HepG2 (cell line): Measurements from ENCODE around the gene ZNF175. TPM values are rescaled to one million over a fixed set of nuclear protein-coding genes. Genes with fewer than 3 reads are reported as not detected.

Experiments
- ATAC-seq: fragments of 200-7000 bp; cut with Tn5 transposase; 3 replicates; pipeline ENCODE4 v1.9.1; 2020; ENCODE audit warnings: mild to moderate bottlenecking, moderate library complexity
- BruUV-seq: library from RNA; stranded (reverse); fragments of 400-500 nt; replicated peaks from 2 replicates; lab custom pipeline; 2021; lab: Mats Ljungman, UMichigan
- CTCF ChIA-PET: fragments of 300-600 bp; formaldehyde crosslinking; extraction: SDS; loops from one replicate; lab custom pipeline; 2021; ENCODE audit warnings: low total read pairs, inconsistent platforms, low intra/inter-chr PET ratio; lab: Yijun Ruan, JAX
- POLR2A ChIA-PET: fragments of 350-600 bp; sonication (Branson Sonifier 250); formaldehyde crosslinking; loops from one replicate; lab custom pipeline; 2020; ENCODE audit warnings: antibody characterized with exemption, inconsistent platforms; lab: Yijun Ruan, JAX
- DNase-seq: peaks from one replicate; pipeline ENCODE4 v3.0.0-alpha.2; 2015; ENCODE audit warnings: low spot score
- FAIRE-seq: peaks from 3 replicates; lab custom pipeline; 2011; peaks lifted over from hg19 to GRCh38; lab: Jason Lieb, UNC
- H2AFZ ChIP-seq: one replicate; pipeline ENCODE4 v1.6.1; 2011; ENCODE audit warnings: low read length, inconsistent platforms
- H3K27ac ChIP-seq: fragments of 300-600 bp; 3 replicates; pipeline ENCODE4 v1.8.0; 2011; ENCODE audit warnings: mixed run types, mild to moderate bottlenecking, mixed read lengths, low read length, inconsistent platforms; ENCODE audit not compliant: insufficient read depth; ENCODE audit errors: extremely low read length
- H3K27me3 ChIP-seq, 2 experiments: fragments of 200-600 bp in 1 of 2; 2 replicates in 1 of 2; 3 replicates in 1 of 2; pipeline versions ENCODE4 v1.6.0 to v1.8.0; 2011; ENCODE audit warnings: low read length in 2 of 2, mild to moderate bottlenecking in 2 of 2, moderate library complexity in 2 of 2, inconsistent platforms in 1 of 2; ENCODE audit not compliant: insufficient read depth in 2 of 2, control insufficient read depth in 1 of 2
- H3K36me3 ChIP-seq, 2 experiments: fragments of 200-600 bp in 1 of 2; replicated peaks in 1 of 2; 2 replicates in 1 of 2; 3 replicates in 1 of 2; pipeline versions ENCODE4 v1.5.1 to v1.8.0; 2011; ENCODE audit warnings: low read length in 2 of 2, inconsistent platforms in 1 of 2; ENCODE audit not compliant: insufficient read depth in 2 of 2, control insufficient read depth in 1 of 2
- H3K4me1 ChIP-seq: 2 replicates; pipeline ENCODE4 v1.5.1; 2012; ENCODE audit warnings: low read length, inconsistent platforms; ENCODE audit not compliant: insufficient read depth
- H3K4me2 ChIP-seq: 2 replicates; pipeline ENCODE4 v1.6.0; 2011; ENCODE audit warnings: low read depth, low read length, inconsistent platforms
- H3K4me3 ChIP-seq, 3 experiments: fragments of 200-600 bp in 1 of 3; sonication (generic), shearing (Covaris generic) in 1 of 3; replicated peaks in 1 of 3; 2 replicates each; pipeline ENCODE4 v1.5.1; 2011 to 2016; ENCODE audit warnings: low read length in 3 of 3, inconsistent platforms in 2 of 3, low read depth in 2 of 3, mild to moderate bottlenecking in 2 of 3, control low read depth in 1 of 3, mixed read lengths in 1 of 3; ENCODE audit not compliant: insufficient read depth in 1 of 3
- H3K79me2 ChIP-seq: one replicate; pipeline ENCODE4 v1.6.1; 2011; ENCODE audit warnings: low read length, inconsistent platforms; ENCODE audit not compliant: insufficient read depth
- H3K9ac ChIP-seq: 2 replicates; pipeline ENCODE4 v1.6.0; 2011; ENCODE audit warnings: mild to moderate bottlenecking, low read depth, low read length, inconsistent platforms; ENCODE audit not compliant: insufficient read depth
- H3K9me3 ChIP-seq: 2 replicates; pipeline ENCODE4 v1.5.1; 2012; ENCODE audit warnings: mild to moderate bottlenecking, low read length
- H4K20me1 ChIP-seq: 2 replicates; pipeline ENCODE4 v1.6.0; 2011; ENCODE audit warnings: inconsistent platforms, mild to moderate bottlenecking, low read length, moderate library complexity; ENCODE audit not compliant: insufficient read depth
- ATM ChIP-seq: fragments of 450-650 bp; IDR thresholded peaks from 2 replicates; pipeline ENCODE4 v1.7.1; 2017; ENCODE audit warnings: mild to moderate bottlenecking, borderline replicate concordance
- BATF2 ChIP-seq: sonication (generic); formaldehyde crosslinking; IDR thresholded peaks from 2 replicates; pipeline ENCODE4 v1.8.0; 2022; ENCODE audit warnings: mild to moderate bottlenecking, missing genetic modification reagents, moderate library complexity
- DBP ChIP-seq: sonication (generic); formaldehyde crosslinking; IDR thresholded peaks from 2 replicates; pipeline ENCODE4 v1.4.0; 2020; ENCODE audit warnings: missing genetic modification reagents; ENCODE audit errors: not compliant biosample characterization
- GATAD1 ChIP-seq: IDR thresholded peaks from 2 replicates; pipeline ENCODE4 v1.6.1; 2016; ENCODE audit warnings: missing genetic modification reagents, missing compliant biosample characterization
- PRDM10 ChIP-seq: sonication (generic); formaldehyde crosslinking; IDR thresholded peaks from 2 replicates; pipeline ENCODE4 v1.4.0; 2020; ENCODE audit warnings: low read depth, missing genetic modification reagents
- RORA ChIP-seq: sonication (generic); formaldehyde crosslinking; IDR thresholded peaks from 2 replicates; pipeline ENCODE4 v1.5.0; 2020; ENCODE audit warnings: mild to moderate bottlenecking, missing genetic modification reagents, moderate library complexity
- SOX13 ChIP-seq, 3 experiments: fragments of 450-650 bp in 1 of 3; sonication (generic) in 1 of 3; formaldehyde crosslinking in 1 of 3; IDR thresholded peaks in 2 of 3; conservative IDR thresholded peaks in 1 of 3; 2 replicates each; pipeline versions ENCODE4 v1.5.0 to v1.6.1; 2016 to 2020; ENCODE audit warnings: antibody characterized with exemption in 1 of 3, mild to moderate bottlenecking in 1 of 3, missing compliant biosample characterization in 1 of 3, missing genetic modification reagents in 1 of 3, moderate library complexity in 1 of 3
- TERF1 ChIP-seq: sonication (generic); formaldehyde crosslinking; IDR thresholded peaks from 2 replicates; pipeline ENCODE4 v1.8.0; 2022; ENCODE audit warnings: mild to moderate bottlenecking, missing genetic modification reagents, moderate library complexity
- ZFAT ChIP-seq: sonication (generic); formaldehyde crosslinking; conservative IDR thresholded peaks from 2 replicates; pipeline ENCODE4 v1.8.1; 2023; ENCODE audit warnings: missing genetic modification reagents, inconsistent platforms
- ZFP91 ChIP-seq: sonication (generic); formaldehyde crosslinking; IDR thresholded peaks from 2 replicates; pipeline ENCODE4 v1.9.0; 2022; ENCODE audit warnings: missing genetic modification reagents, mild to moderate bottlenecking, borderline replicate concordance
- ZNF614 ChIP-seq: IDR thresholded peaks from 2 replicates; pipeline ENCODE4 v1.6.1; 2018; ENCODE audit warnings: missing biosample characterization, missing genetic modification reagents, inconsistent platforms, borderline replicate concordance
- ZNF672 ChIP-seq: sonication (generic); formaldehyde crosslinking; IDR thresholded peaks from 2 replicates; pipeline ENCODE4 v1.8.1; 2022; ENCODE audit warnings: missing genetic modification reagents
- ZNF7 ChIP-seq: IDR thresholded peaks from 2 replicates; pipeline ENCODE4 v1.6.1; 2016; ENCODE audit warnings: missing biosample characterization, missing genetic modification reagents
- WGBS: methylation state at CpG from one replicate; pipeline ENCODE4 v1.1.6; 2017; ENCODE audit warnings: low lambda C conversion rate; 5-methylcytosine and 5-hydroxymethylcytosine counted together
- in situ Hi-C: cut with HindIII; loops from 2 replicates; pipeline ENCODE4 v1.10.0; 2017; ENCODE audit warnings: low pct_unique_long_range_greater_than_20kb; ENCODE audit not compliant: extremely low pct_ligation_motif_present
- intact Hi-C: fragments of 100-400 bp; cut with micrococcal nuclease; formaldehyde crosslinking; loops from one replicate; pipeline ENCODE4 v1.10.0; 2022; ENCODE audit not compliant: unreplicated experiment
- polyA plus RNA-seq, 8 experiments: library from polyadenylated mRNA; depleted of rRNA in 3 of 8; stranded (reverse) in 7 of 8; unstranded in 1 of 8; fragments of >200 nt; fragmentation: Illumina TruSeq in 4 of 8; extraction: Trizol in 4 of 8; gene quantifications; 2 replicates each; pipeline versions ENCODE4 v1.2.1 to v1.2.3, GENCODE V29; 2011 to 2016; ENCODE audit warnings: low read depth in 4 of 8, missing spikeins in 1 of 8, mixed read lengths in 1 of 8; ENCODE audit not compliant: insufficient read depth in 1 of 8
- total RNA-seq, 5 experiments: library from RNA; depleted of rRNA; stranded (reverse); fragments of >200 nt; fragmentation: Illumina TruSeq; extraction: Trizol; gene quantifications; 2 replicates each; pipeline ENCODE4 v1.2.3, GENCODE V29; 2016; ENCODE audit warnings: low read depth in 1 of 5

Gene ZNF175
- total and polyA plus RNA-seq, 2 of the 13 experiments (the other 11 are each of a cell fraction or from before 2014, with no cell fraction given): 1.2 to 1.5 TPM

- TF ChIP-seq TERF1 (CRISPR knock-in tag) (no peak), ATM (no peak), BATF2 (CRISPR knock-in tag) (no peak), RORA (CRISPR knock-in tag) (no peak), GATAD1 (CRISPR knock-in tag) (no peak), DBP (no peak)
These were observed 2.2 kb downstream of the ZNF175 start (continued) for GRCh38 chr19:51573331-51573730.

GRCh38 chr19:51576850-51577249 lies 5.8 kb downstream of the ZNF175 start:
- POLR2A ChIA-PET: no interaction called here

More at GRCh38 chr19:51576850-51577249, 5.8 kb downstream of the ZNF175 start:
- no peak overlapping the region for H3K4me2 ChIP-seq
- ATAC-seq (no peak), DNase-seq (no peak), FAIRE-seq (no peak)
- in situ Hi-C loops: no loop called here
- no peaks in the 10 kb centered on the region for H3K9me3 ChIP-seq
- H3K79me2 ChIP-seq: no peaks in the 10 kb centered on the region
- 0 out of 5 replicates have a peak, but pooled peaks cover 0 to 8% of the 10 kb centered on the region in 2 experiments for H3K36me3 ChIP-seq
- 80% methylated on average over 6 of the region's 6 CpGs for WGBS
- no TSS peak for BruUV-seq
- no peaks in the 10 kb centered on the region for H3K27me3 ChIP-seq
- intact Hi-C loops: no loop called here
- H3K27ac ChIP-seq: no peak overlapping the region
- no peak overlapping the region for H3K4me3 ChIP-seq
- TF ChIP-seq ZNF614 (CRISPR knock-in tag) (no peak), SOX13 (IDR thresholded peaks at IDR 0.05) (no peak), SOX13 (CRISPR knock-in tag; conservative IDR thresholded peaks at IDR 0.05 in 1 of 2, IDR thresholded peaks at IDR 0.05 in 1 of 2) (no peak), ZFAT (no peak), PRDM10 (CRISPR knock-in tag) (no peak), ZFP91 (CRISPR knock-in tag) (no peak), ZNF7 (no peak), ZNF672 (CRISPR knock-in tag) (no peak)
- TF ChIP-seq, all 625 proteins: peak for 0
- Histone ChIP-seq H3K9ac (no peak overlapping the region), H2AFZ (no peak overlapping the region), H3K4me1 (peaks cover 6% of the 10 kb centered on the region), H4K20me1 (no peaks in the 10 kb centered on the region)
- CTCF ChIA-PET: no interaction called here
